HG03469 (cell line): ENCODE data around the gene COPRS.
"Not testable (repeated sequence)": the region's sequence is repeated elsewhere in the genome, so short reads cannot be mapped to it uniquely, and the experiment has no call there.

Experiments used
- ATAC-seq: cut with Tn5 transposase; IDR thresholded peaks from one replicate; pipeline ENCODE4 v1.9.1; 2021; ENCODE audit warnings: mild to moderate bottlenecking, moderate library complexity, moderate number of reproducible peaks; ENCODE audit not compliant: unreplicated experiment

Gene COPRS

GRCh38 chr17:31811101-31811500 lies 47.9 kb downstream of the COPRS start:
- no peak for ATAC-seq

GRCh38 chr17:31809876-31810275 lies 49.2 kb downstream of the COPRS start:
- ATAC-seq = not testable (repeated sequence)

GRCh38 chr17:31808521-31809050 lies 50.5 kb downstream of the COPRS start:
- ATAC-seq = no peak

- ATAC-seq = no peak
Measured at GRCh38 chr17:31807846-31808245, 51.2 kb downstream of the COPRS start.

- ATAC-seq = no peak
Measured at GRCh38 chr17:31806921-31807320, 52.1 kb downstream of the COPRS start.

- ATAC-seq = no peak
Measured at GRCh38 chr17:31803494-31804213, 55.4 kb downstream of the COPRS start.

GRCh38 chr17:31802502-31802901 lies 56.5 kb downstream of the COPRS start:
- ATAC-seq = no peak
